WTC11 (cell line): ENCODE results near the gene ADRA1B. TPM values are rescaled to one million over a fixed set of nuclear protein-coding genes. Genes with fewer than 3 reads are reported as not detected.

Source experiments
- ATAC-seq: fragments of 200-7000 bp; cut with Tn5 transposase; 2 replicates; pipeline ENCODE4 v1.10.0; 2021; ENCODE audit warnings: mild to moderate bottlenecking, moderate library complexity
- CTCF ChIA-PET: fragments of 300-600 bp; sonication (Branson Sonifier 250); formaldehyde crosslinking; loops from one replicate; lab custom pipeline; 2021; ENCODE audit warnings: antibody characterized with exemption; lab: Charles Lee
- POLR2A ChIA-PET: fragments of 350-600 bp; sonication (Branson Sonifier 250); formaldehyde crosslinking; loops from one replicate; lab custom pipeline; 2021; ENCODE audit warnings: antibody characterized with exemption; lab: Charles Lee
- DNase-seq: peaks from one replicate; pipeline ENCODE4 v3.0.0; 2021; ENCODE audit warnings: low spot score
- H3K27ac Mint-ChIP-seq: 2 replicates; pipeline ENCODE4 v1.8.0; 2021; ENCODE audit warnings: mixed read lengths
- H3K27me3 Mint-ChIP-seq: 2 replicates; pipeline ENCODE4 v1.8.0; 2021; ENCODE audit warnings: low read depth, mild to moderate bottlenecking, moderate library complexity, mixed read lengths
- H3K36me3 Mint-ChIP-seq: 2 replicates; pipeline ENCODE4 v1.8.0; 2021; ENCODE audit warnings: mixed read lengths
- H3K4me1 Mint-ChIP-seq: 2 replicates; pipeline ENCODE4 v1.8.0; 2022; ENCODE audit warnings: mixed read lengths
- H3K4me3 Mint-ChIP-seq: 2 replicates; pipeline ENCODE4 v1.8.0; 2021; ENCODE audit warnings: mild to moderate bottlenecking, moderate library complexity, mixed read lengths
- H3K9me3 Mint-ChIP-seq: 2 replicates; pipeline ENCODE4 v1.8.0; 2021; ENCODE audit warnings: mixed read lengths
- AR ChIP-seq: fragments of 250-450 bp; sonication (Bioruptor Pico); IDR thresholded peaks from 2 replicates; pipeline ENCODE4 v1.9.0; 2021; ENCODE audit warnings: mild to moderate bottlenecking
- ARID4B ChIP-seq: sonication (generic); formaldehyde crosslinking; IDR thresholded peaks from 2 replicates; pipeline ENCODE4 v1.8.0; 2023; ENCODE audit warnings: missing genetic modification reagents, mild to moderate bottlenecking, borderline replicate concordance
- CREB1 ChIP-seq: sonication (generic); formaldehyde crosslinking; IDR thresholded peaks from 2 replicates; pipeline ENCODE4 v1.8.0; 2023; ENCODE audit warnings: mild to moderate bottlenecking, missing genetic modification reagents
- CREM ChIP-seq: sonication (generic); formaldehyde crosslinking; IDR thresholded peaks from 2 replicates; pipeline ENCODE4 v1.8.1; 2022; ENCODE audit warnings: mild to moderate bottlenecking, missing genetic modification reagents, moderate library complexity
- E2F1 ChIP-seq: sonication (generic); formaldehyde crosslinking; IDR thresholded peaks from 2 replicates; pipeline ENCODE4 v1.8.0; 2022; ENCODE audit warnings: mild to moderate bottlenecking, missing genetic modification reagents
- EMX1 ChIP-seq: fragments of 250-450 bp; sonication (Bioruptor Pico); IDR thresholded peaks from 2 replicates; pipeline ENCODE4 v1.8.0; 2021; ENCODE audit warnings: mild to moderate bottlenecking
- FOXJ3 ChIP-seq: sonication (generic); formaldehyde crosslinking; IDR thresholded peaks from 2 replicates; pipeline ENCODE4 v1.9.0; 2021; ENCODE audit warnings: missing genetic modification reagents, mild to moderate bottlenecking, borderline replicate concordance
- FOXP1 ChIP-seq: sonication (generic); formaldehyde crosslinking; IDR thresholded peaks from 2 replicates; pipeline ENCODE4 v1.8.0; 2022; ENCODE audit warnings: missing genetic modification reagents, mild to moderate bottlenecking, moderate library complexity, borderline replicate concordance
- GABPB1 ChIP-seq: sonication (generic); formaldehyde crosslinking; IDR thresholded peaks from 2 replicates; pipeline ENCODE4 v1.8.1; 2023; ENCODE audit warnings: mild to moderate bottlenecking, missing genetic modification reagents
- IRF1 ChIP-seq: sonication (generic); formaldehyde crosslinking; IDR thresholded peaks from 2 replicates; pipeline ENCODE4 v1.8.0; 2023; ENCODE audit warnings: missing genetic modification reagents
- JAZF1 ChIP-seq: fragments of 250-450 bp; sonication (Bioruptor Pico); IDR thresholded peaks from 2 replicates; pipeline ENCODE4 v1.9.0; 2021; ENCODE audit warnings: moderate library complexity, mild to moderate bottlenecking, inconsistent platforms
- MLX ChIP-seq: sonication (generic); formaldehyde crosslinking; IDR thresholded peaks from 2 replicates; pipeline ENCODE4 v1.8.1; 2023; ENCODE audit warnings: mild to moderate bottlenecking, missing genetic modification reagents, moderate library complexity
- SOX15 ChIP-seq: fragments of 250-450 bp; sonication (Bioruptor Pico); IDR thresholded peaks from 2 replicates; pipeline ENCODE4 v1.9.0; 2021; ENCODE audit warnings: mild to moderate bottlenecking
- TCF7 ChIP-seq: sonication (generic); formaldehyde crosslinking; IDR thresholded peaks from 2 replicates; pipeline ENCODE4 v1.8.0; 2022; ENCODE audit warnings: mild to moderate bottlenecking, low read depth, missing genetic modification reagents, moderate library complexity
- ZMAT4 ChIP-seq: fragments of 250-450 bp; sonication (Bioruptor Pico); IDR thresholded peaks from 2 replicates; pipeline ENCODE4 v1.9.0; 2021; ENCODE audit warnings: mild to moderate bottlenecking
- ZNF121 ChIP-seq: sonication (generic); formaldehyde crosslinking; IDR thresholded peaks from 2 replicates; pipeline ENCODE4 v1.8.0; 2023; ENCODE audit warnings: missing genetic modification reagents
- ZNF416 ChIP-seq: fragments of 250-450 bp; sonication (Bioruptor Pico); IDR thresholded peaks from 2 replicates; pipeline ENCODE4 v1.9.0; 2021; ENCODE audit warnings: mild to moderate bottlenecking, inconsistent platforms
- ZNF423 ChIP-seq: fragments of 250-450 bp; sonication (Bioruptor Pico); IDR thresholded peaks from 2 replicates; pipeline ENCODE4 v2.1.2; 2022; ENCODE audit warnings: mild to moderate bottlenecking, moderate library complexity
- ZNF512 ChIP-seq: sonication (generic); formaldehyde crosslinking; IDR thresholded peaks from 2 replicates; pipeline ENCODE4 v1.8.1; 2022; ENCODE audit warnings: missing genetic modification reagents, borderline replicate concordance
- ZNF671 ChIP-seq: fragments of 250-450 bp; sonication (Bioruptor Pico); IDR thresholded peaks from 2 replicates; pipeline ENCODE4 v1.8.0; 2021; ENCODE audit warnings: mild to moderate bottlenecking
- total RNA-seq: library from RNA; stranded (reverse); gene quantifications from 3 replicates; pipeline ENCODE4 v1.2.3, GENCODE V29; 2021

ADRA1B gene
- total RNA-seq, 1 experiment from 2014 or later: 0.11 TPM

GRCh38 chr5:159956074-159956473 lies 39.8 kb downstream of the ADRA1B start:
- TF ChIP-seq FOXP1 (CRISPR knock-in tag) (no peak), SOX15 (CRISPR knock-in tag) (no peak), CREM (CRISPR knock-in tag) (no peak), ZNF512 (CRISPR knock-in tag) (no peak), GABPB1 (no peak), ZNF423 (CRISPR knock-in tag) (no peak), EMX1 (CRISPR knock-in tag) (no peak), CREB1 (CRISPR knock-in tag) (no peak), ZNF121 (CRISPR knock-in tag) (no peak), ZMAT4 (no peak), ZNF671 (no peak), ARID4B (CRISPR knock-in tag) (no peak), ZNF416 (CRISPR knock-in tag) (no peak), FOXJ3 (no peak), MLX (CRISPR knock-in tag) (no peak), AR (CRISPR knock-in tag) (no peak), JAZF1 (CRISPR knock-in tag) (no peak), E2F1 (CRISPR knock-in tag) (no peak), IRF1 (no peak), TCF7 (no peak)
- Mint-ChIP-seq H3K27me3 (peaks cover 3% of the 10 kb centered on the region; the same call in 1 of the 2 replicates), H3K27ac (no peak overlapping the region), H3K9me3 (no peaks in the 10 kb centered on the region), H3K36me3 (no peaks in the 10 kb centered on the region), H3K4me3 (no peak overlapping the region), H3K4me1 (no peaks in the 10 kb centered on the region)
- DNase-seq (no peak), ATAC-seq (no peak)
- ChIA-PET CTCF (interaction anchor here (1.1 kb wide), 1 partner anchor 28 kb away, joined by 3 read pairs; no protein-coding TSS in a partner anchor), POLR2A (no interaction called here)
